ENCODE measurements around the gene SNURF. TPM values are rescaled to one million over a fixed set of nuclear protein-coding genes. Genes with fewer than 3 reads are reported as not detected.

SNURF gene
- total RNA-seq, 1 experiment from 2014 or later: 26.0 TPM

DNA sequence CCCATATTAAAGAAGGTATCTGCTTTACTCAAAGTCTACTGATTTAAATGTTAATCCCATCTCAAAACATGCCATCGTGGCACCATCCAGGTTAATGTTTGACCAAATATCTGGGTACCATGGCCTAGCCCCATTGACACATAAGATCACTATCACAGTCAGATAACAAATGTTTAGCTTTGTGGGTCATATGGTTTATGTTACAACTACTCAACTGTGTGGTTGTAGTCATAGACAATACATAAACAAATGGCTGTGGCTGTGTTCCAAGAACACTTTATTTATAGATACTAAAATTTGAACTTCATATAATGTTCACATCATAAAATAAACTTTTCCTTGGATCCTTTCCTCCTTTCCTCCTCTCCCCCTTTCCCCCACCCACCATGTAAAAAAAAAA is 9.8 kb upstream of the SNURF start:
- TF ChIP-seq EZH2 (IDR thresholded peaks at IDR 0.05; ENCODE audit: borderline replicate concordance, low read depth, low read length, poor library complexity, severe bottlenecking) (no peak), CTCF (conservative IDR thresholded peaks at IDR 0.05; ENCODE audit: low read depth, low read length) (no peak)
- CTCF ChIA-PET: no interaction called here
- intact Hi-C loops (cut with micrococcal nuclease; ENCODE audit: unreplicated experiment): no loop called here
- Histone ChIP-seq H3K27me3 (replicated peaks; ENCODE audit: insufficient read depth, low read depth, low read length, poor library complexity) (no peaks in the 10 kb centered on the region), H3K9me3 (ENCODE audit: low read depth, low read length, poor library complexity, severe bottlenecking) (peaks cover 6% of the 10 kb centered on the region), H3K4me3 (ENCODE audit: low read depth, low read length, poor library complexity, severe bottlenecking) (no peak overlapping the region), H3K4me1 (ENCODE audit: insufficient read depth, low read length, poor library complexity, severe bottlenecking) (no peaks in the 10 kb centered on the region), H3K27ac (ENCODE audit: low read depth, low read length, poor library complexity, severe bottlenecking) (no peak overlapping the region), H3K36me3 (ENCODE audit: insufficient read depth, low read length, poor library complexity, severe bottlenecking) (no peaks in the 10 kb centered on the region)
- DNase-seq (ENCODE audit: low spot score): no peak
- POLR2A ChIA-PET (ENCODE audit: low non-redundant PET): no interaction called here
- no TSS peak for BruUV-seq (replicated peaks)

GRCh38 chr15:24945711-24946110 is 9.1 kb upstream of the SNURF start:
- peaks cover 6% of the 10 kb centered on the region for H3K9me3 ChIP-seq (ENCODE audit: low read depth, low read length, poor library complexity, severe bottlenecking)
- H3K27ac ChIP-seq (ENCODE audit: low read depth, low read length, poor library complexity, severe bottlenecking): no peak overlapping the region
- ChIA-PET CTCF (no interaction called here), POLR2A (ENCODE audit: low non-redundant PET) (interaction anchor here (0.6 kb wide), 1 partner anchor 935 kb away, joined by 5 read pairs; no protein-coding TSS in a partner anchor)
- no peaks in the 10 kb centered on the region for H3K27me3 ChIP-seq (replicated peaks; ENCODE audit: insufficient read depth, low read depth, low read length, poor library complexity)
- no peak for DNase-seq (ENCODE audit: low spot score)
- no peak overlapping the region for H3K4me3 ChIP-seq (ENCODE audit: low read depth, low read length, poor library complexity, severe bottlenecking)
- no TSS peak for BruUV-seq (replicated peaks)
- intact Hi-C loops (cut with micrococcal nuclease; ENCODE audit: unreplicated experiment): no loop called here
- H3K4me1 ChIP-seq (ENCODE audit: insufficient read depth, low read length, poor library complexity, severe bottlenecking): no peaks in the 10 kb centered on the region
- TF ChIP-seq EZH2 (IDR thresholded peaks at IDR 0.05; ENCODE audit: borderline replicate concordance, low read depth, low read length, poor library complexity, severe bottlenecking) (no peak), CTCF (conservative IDR thresholded peaks at IDR 0.05; ENCODE audit: low read depth, low read length) (no peak)
- no peaks in the 10 kb centered on the region for H3K36me3 ChIP-seq (ENCODE audit: insufficient read depth, low read length, poor library complexity, severe bottlenecking)

DNA sequence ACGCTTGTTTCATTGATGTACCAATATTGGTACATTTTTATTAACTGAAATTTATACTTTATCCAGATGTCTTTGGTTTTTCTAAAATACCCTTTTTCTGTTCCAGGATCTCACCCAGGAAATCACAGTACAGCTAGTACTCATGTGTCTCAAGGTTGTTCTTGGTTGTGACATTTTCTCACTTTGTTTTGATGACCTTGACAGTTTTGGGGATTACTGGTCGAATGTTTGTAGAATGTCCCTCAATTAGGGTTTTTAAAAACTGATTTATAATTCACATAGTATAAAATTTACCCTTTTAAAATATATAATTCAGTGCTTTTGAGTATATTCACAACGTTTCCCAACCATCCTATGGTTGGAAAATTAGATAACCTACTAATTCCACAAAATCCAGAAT is 6.3 kb upstream of the SNURF start:
- BruUV-seq (replicated peaks): no TSS peak
- intact Hi-C loops (cut with micrococcal nuclease; ENCODE audit: unreplicated experiment): no loop called here
- Histone ChIP-seq H3K4me1 (ENCODE audit: insufficient read depth, low read length, poor library complexity, severe bottlenecking) (no peaks in the 10 kb centered on the region), H3K4me3 (ENCODE audit: low read depth, low read length, poor library complexity, severe bottlenecking) (no peak overlapping the region), H3K27ac (ENCODE audit: low read depth, low read length, poor library complexity, severe bottlenecking) (no peak overlapping the region), H3K27me3 (replicated peaks; ENCODE audit: insufficient read depth, low read depth, low read length, poor library complexity) (no peaks in the 10 kb centered on the region), H3K9me3 (ENCODE audit: low read depth, low read length, poor library complexity, severe bottlenecking) (peaks cover 6% of the 10 kb centered on the region), H3K36me3 (ENCODE audit: insufficient read depth, low read length, poor library complexity, severe bottlenecking) (no peaks in the 10 kb centered on the region)
- TF ChIP-seq EZH2 (IDR thresholded peaks at IDR 0.05; ENCODE audit: borderline replicate concordance, low read depth, low read length, poor library complexity, severe bottlenecking): no peak
- no peak for TF ChIP-seq CTCF (conservative IDR thresholded peaks at IDR 0.05; ENCODE audit: low read depth, low read length)
- DNase-seq (ENCODE audit: low spot score): no peak
- CTCF ChIA-PET: no interaction called here
- POLR2A ChIA-PET (ENCODE audit: low non-redundant PET): no interaction called here

All from A673 (cell line).